ACHN (cell line): Measurements from ENCODE around the gene CAMTA2.
A peak's percentile ranks its signal among the peaks of the same experiment; 100 is the strongest.
"Not testable (repeated sequence)": the region's sequence is repeated elsewhere in the genome, so short reads cannot be mapped to it uniquely, and the experiment has no call there.

Experiments
- DNase-seq: peaks from one replicate; pipeline ENCODE4 v3.0.0-alpha.2; 2015
- in situ Hi-C: cut with HindIII; loops from 2 replicates; pipeline ENCODE4 v1.10.0; 2017; ENCODE audit warnings: low sequenced_read_pairs, low pct_ligation_motif_present, low pct_unique_long_range_greater_than_20kb

CAMTA2 gene

DNA sequence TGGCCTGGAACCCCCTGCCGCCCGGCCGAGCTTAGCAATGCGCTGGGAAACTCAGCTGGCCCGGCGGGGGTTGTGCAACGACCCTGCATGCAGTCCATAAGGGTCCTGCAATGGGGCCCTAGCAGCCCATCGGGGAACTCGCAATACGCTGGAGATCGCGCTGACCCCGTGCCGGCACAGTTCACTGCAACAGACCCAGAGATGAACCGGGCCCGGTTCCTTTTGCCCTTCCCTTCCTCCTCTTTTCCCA lies 48.0 kb downstream of the CAMTA2 start:
- in situ Hi-C loops: no loop called here
- DNase-seq: no peak

GRCh38 chr17:4938688-4939545 lies 48.6 kb downstream of the CAMTA2 start:
- DNase-seq: no peak

GRCh38 chr17:4938069-4938491 lies 49.4 kb downstream of the CAMTA2 start:
- in situ Hi-C loops: no loop called here

More at GRCh38 chr17:4938688-4939545, 48.6 kb downstream of the CAMTA2 start:
- in situ Hi-C loops: no loop called here

DNA sequence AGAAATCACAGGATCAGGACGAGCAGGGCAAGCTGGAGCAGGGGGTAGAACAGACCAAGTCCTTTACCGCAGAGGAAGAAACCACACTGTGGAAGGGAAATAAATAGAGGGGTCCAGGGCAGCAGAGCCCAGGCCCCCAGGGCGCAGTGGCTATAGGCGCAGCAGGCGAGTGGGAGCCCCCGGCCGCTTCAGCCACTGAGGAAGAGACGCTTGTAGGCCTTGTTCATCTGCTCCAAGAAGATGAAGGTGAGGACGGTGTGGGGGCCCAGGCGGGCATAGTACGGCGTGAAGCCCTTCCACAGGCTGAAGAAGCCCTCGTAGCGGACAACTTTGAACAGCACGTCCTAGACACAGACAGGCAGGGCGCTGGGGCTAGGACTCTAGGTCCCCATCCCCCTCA lies 49.9 kb downstream of the CAMTA2 start:
- DNase-seq: no peak
- in situ Hi-C loops: no loop called here

More at GRCh38 chr17:4938069-4938491, 49.4 kb downstream of the CAMTA2 start:
- DNase-seq: no peak

DNA sequence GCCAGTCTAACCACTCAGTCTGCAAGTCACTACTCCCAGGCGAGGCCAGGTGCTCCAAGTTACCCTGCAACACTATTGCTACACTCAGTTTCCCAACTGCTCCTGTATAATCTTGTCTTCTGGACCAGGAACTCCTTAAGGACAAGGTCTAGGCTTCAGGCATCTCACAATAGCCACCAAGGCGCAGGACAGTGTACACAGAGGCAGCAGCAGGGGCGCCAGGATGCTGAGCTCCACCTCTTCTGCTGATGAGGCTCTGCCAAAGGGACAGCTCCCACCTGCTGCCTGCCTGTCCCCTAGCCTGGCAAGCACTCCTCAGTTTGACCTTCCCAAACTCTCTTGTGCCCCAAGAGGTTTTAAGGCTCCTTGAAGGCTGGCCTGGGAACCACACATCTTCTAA lies 51.0 kb downstream of the CAMTA2 start:
- in situ Hi-C loops: no loop called here
- DNase-seq: no peak

GRCh38 chr17:4935650-4936049 lies 51.8 kb downstream of the CAMTA2 start:
- in situ Hi-C loops: no loop called here
- DNase-seq: no peak

- peak; percentile 79 for DNase-seq
- in situ Hi-C loops: no loop called here
Observed at GRCh38 chr17:4934173-4934979, 53.1 kb downstream of the CAMTA2 start.

- in situ Hi-C loops: no loop called here
- DNase-seq: no peak
Observed at GRCh38 chr17:4933646-4934045, 53.8 kb downstream of the CAMTA2 start.

DNA sequence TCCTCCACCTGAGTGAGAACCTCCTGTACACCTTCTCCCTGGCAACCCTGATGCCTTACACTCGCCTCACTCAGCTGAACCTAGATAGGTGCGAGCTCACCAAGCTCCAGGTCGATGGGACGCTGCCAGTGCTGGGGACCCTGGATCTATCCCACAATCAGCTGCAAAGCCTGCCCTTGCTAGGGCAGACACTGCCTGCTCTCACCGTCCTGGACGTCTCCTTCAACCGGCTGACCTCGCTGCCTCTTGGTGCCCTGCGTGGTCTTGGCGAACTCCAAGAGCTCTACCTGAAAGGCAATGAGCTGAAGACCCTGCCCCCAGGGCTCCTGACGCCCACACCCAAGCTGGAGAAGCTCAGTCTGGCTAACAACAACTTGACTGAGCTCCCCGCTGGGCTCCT lies 54.7 kb downstream of the CAMTA2 start:
- in situ Hi-C loops: no loop called here
- DNase-seq: no peak

GRCh38 chr17:4931963-4932362 lies 55.5 kb downstream of the CAMTA2 start, which contains the start of gene GP1BA:
Gene GP1BA (plus strand): TSS chr17:4932277. CDS start chr17:4932605, 328 bp downstream.
- DNase-seq: no peak
- in situ Hi-C loops: no loop called here

DNA sequence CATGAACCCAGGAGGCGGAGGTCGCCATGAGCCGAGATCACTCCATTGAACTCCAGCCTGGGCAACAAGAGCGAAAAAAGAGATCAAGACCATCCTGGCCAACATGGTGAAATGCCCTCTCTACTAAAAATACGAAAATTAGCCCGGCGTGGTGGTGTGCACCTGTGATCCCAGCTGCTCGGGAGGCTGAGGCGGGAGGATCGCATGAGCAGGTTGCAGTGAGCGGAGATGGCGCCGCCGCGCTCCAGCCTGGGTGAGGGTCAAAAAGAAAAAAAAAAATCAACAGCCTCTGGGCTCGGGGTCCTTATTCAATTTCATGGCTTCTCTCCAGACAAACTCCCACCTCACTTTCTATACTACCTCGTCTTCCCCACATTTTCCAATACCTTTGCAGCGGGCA lies 58.6 kb downstream of the CAMTA2 start:
- in situ Hi-C loops: no loop called here
- no peak for DNase-seq

DNA sequence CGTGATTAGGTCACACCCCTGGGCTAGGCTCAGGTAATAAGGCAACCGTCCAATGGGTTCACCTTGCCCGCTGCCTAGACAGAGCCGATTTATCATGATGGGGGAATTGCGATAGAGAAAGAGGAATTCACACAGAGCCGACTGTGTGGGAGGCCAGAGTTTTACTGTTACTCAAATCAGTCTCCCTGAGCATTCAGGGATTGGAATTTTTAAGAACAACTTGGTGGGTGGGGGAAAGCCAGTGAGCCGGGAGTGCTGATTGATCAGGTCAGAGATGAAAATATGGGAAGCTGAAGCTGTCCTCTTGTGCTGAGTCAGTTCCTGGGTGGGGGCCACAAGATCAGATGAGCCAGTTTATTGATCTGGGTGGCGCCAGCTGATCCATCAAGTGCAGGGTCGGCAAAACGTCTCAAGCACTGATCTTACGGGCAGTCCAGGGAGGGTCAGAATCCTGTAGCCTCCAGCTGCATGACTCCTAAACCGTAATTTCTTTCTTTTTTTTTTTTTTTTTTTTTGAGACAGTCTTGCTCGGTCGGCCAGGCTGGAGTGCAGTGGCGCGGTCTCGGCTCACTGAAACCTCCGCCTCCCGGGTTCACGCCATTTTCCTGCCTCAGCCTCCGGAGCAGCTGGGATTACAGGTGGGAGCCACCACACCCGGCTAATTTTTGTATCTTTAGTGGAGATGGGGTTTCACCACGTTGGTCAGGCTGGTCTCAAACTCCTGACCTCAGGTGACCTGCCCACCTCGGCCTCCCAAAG lies 60.7 kb downstream of the CAMTA2 start:
- in situ Hi-C loops, DNase-seq: not testable (repeated sequence)

DNA sequence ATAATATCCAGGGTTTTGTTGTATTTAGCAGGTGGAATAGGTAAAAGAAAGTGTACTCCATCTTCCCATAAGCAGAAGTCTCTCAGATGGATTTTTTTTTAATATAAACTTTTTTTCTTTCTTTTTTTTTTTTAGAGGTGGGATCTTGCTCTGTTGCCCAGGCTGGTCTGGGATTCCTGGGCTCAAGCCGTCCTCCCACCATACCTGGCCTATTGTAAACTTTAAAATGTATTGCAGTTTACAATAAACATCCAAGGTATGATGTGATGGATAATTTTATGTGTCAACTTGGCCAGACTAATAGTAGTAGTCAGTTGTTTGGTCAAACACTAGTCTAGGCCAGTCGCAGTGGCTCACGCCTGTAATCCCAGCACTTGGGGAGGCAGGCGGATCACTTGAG lies 66.2 kb downstream of the CAMTA2 start:
- no peak for DNase-seq
- in situ Hi-C loops: no loop called here

DNA sequence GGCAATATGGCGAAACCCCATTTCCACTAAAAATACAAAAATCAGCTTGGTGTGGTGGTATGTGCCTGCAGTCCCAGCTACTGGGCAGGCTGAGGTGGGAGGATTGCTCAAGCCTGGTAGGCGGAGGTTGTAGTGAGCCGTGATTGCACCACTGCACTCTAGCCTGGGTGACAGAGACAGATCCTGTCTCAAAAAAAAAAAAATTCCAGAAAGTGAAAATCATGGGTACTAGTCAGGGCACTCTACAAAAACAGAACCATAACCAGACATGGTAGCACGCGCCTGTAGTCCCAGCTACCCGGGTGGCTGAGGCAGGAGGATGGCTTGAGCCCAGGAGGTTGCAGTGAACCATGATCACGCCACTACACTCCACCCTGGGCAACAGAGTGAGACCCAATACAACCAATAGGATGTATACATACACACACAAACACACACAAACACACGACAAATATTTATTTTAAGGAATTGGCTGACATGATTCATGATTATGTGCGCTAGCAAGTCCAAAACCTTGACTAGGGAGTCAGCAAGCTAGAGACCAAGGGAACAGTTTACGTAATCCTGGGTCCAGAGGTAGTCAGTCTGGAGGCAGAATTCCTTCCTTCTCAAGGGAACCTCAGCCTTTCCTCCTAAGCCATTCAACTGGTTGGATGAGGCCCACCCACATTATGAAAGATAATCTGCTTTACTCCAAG lies 67.0 kb downstream of the CAMTA2 start:
- in situ Hi-C loops: no loop called here
- no peak for DNase-seq

DNA sequence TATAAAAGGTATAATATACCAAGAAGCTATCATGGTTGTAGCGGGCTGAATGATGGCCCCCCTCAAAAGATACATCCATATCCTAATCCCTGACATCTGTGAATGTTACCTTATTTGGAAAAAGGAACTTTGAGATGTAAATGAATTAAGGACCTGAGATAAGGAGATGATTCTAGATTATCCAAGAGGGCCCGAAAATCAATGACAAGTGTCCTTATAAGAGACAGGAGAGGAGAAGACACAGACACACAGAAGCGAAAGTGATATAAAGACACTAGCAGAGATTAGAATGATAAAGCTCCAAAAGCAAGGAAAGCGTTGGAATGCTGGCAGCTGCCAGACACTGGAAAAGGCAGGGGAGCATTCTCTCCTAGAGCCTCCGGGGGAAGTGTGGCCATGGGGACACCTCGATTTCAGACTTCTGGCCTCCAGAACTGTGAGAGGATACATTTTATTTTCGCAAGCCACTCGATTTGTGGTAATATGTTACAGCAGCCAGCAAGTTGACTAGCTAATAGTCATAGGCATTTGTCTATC lies 67.9 kb downstream of the CAMTA2 start:
- in situ Hi-C loops: no loop called here
- DNase-seq: no peak
